SK-N-SH (cell line): Measurements from ENCODE around the gene ABCB4. TPM values are rescaled to one million over a fixed set of nuclear protein-coding genes. Genes with fewer than 3 reads are reported as not detected.

Source experiments
- CTCF ChIA-PET: fragments of 300-600, 350-600 bp; formaldehyde crosslinking; extraction: SDS; loops from one replicate; lab custom pipeline; 2021; lab: Yijun Ruan, JAX
- POLR2A ChIA-PET: fragments of 350-600 bp; sonication (Branson Sonifier 250); formaldehyde crosslinking; extraction: SDS; loops from one replicate; lab custom pipeline; 2020; ENCODE audit warnings: antibody characterized with exemption, inconsistent platforms; lab: Yijun Ruan, JAX
- DNase-seq: peaks from one replicate; pipeline ENCODE4 v3.0.0; 2012
- H2AFZ ChIP-seq: fragments of 200-600 bp; sonication (generic); 2 replicates; pipeline ENCODE4 v1.8.1; 2016; ENCODE audit warnings: antibody characterized with exemption, mild to moderate bottlenecking, low read depth
- H3F3A ChIP-seq: fragments of 200-600 bp; sonication (generic); replicated peaks from 2 replicates; pipeline ENCODE3; 2016; ENCODE audit warnings: antibody characterized with exemption, mild to moderate bottlenecking; ENCODE audit not compliant: insufficient read depth
- H3K27ac ChIP-seq, 2 experiments: fragments of 200-500 bp in 1 of 2; fragments of 200-600 bp in 1 of 2; sonication (Bioruptor generic) in 1 of 2; sonication (generic), shearing (Covaris generic) in 1 of 2; 2 replicates each; pipeline versions ENCODE4 v1.5.1 to v1.6.1; 2014 to 2016; ENCODE audit warnings: low read depth in 2 of 2, inconsistent platforms in 1 of 2, low read length in 1 of 2, mild to moderate bottlenecking in 1 of 2, mixed read lengths in 1 of 2
- H3K27me3 ChIP-seq: fragments of 200-600 bp; sonication (generic), shearing (Covaris generic); 2 replicates; pipeline ENCODE4 v1.6.1; 2016; ENCODE audit warnings: mixed run types; ENCODE audit not compliant: insufficient read depth
- H3K36me3 ChIP-seq, 2 experiments: fragments of 200-500 bp in 1 of 2; fragments of 200-600 bp in 1 of 2; sonication (Bioruptor generic) in 1 of 2; sonication (generic) in 1 of 2; replicated peaks in 1 of 2; 2 replicates each; pipeline versions ENCODE3 to v1.5.1; 2014 to 2016; ENCODE audit warnings: low read length in 1 of 2, mild to moderate bottlenecking in 1 of 2; ENCODE audit not compliant: insufficient read depth in 2 of 2, control insufficient read depth in 1 of 2
- H3K4me1 ChIP-seq, 2 experiments: fragments of 200-500 bp in 1 of 2; fragments of 200-600 bp in 1 of 2; sonication (Bioruptor generic) in 1 of 2; sonication (generic), shearing (Covaris generic) in 1 of 2; 2 replicates each; pipeline versions ENCODE4 v1.5.1 to v1.6.1; 2014 to 2016; ENCODE audit warnings: low read depth in 1 of 2, low read length in 1 of 2, mixed run types in 1 of 2; ENCODE audit not compliant: insufficient read depth in 2 of 2, control insufficient read depth in 1 of 2
- H3K4me2 ChIP-seq: fragments of 200-600 bp; sonication (generic), shearing (Covaris generic); 2 replicates; pipeline ENCODE4 v1.6.1; 2017; ENCODE audit warnings: mixed run types
- H3K4me3 ChIP-seq, 2 experiments: fragments of 200-500 bp in 1 of 2; fragments of 200-600 bp in 1 of 2; sonication (Bioruptor generic) in 1 of 2; sonication (generic), shearing (Covaris generic) in 1 of 2; 2 replicates each; pipeline versions ENCODE4 v1.5.1 to v1.8.1; 2014 to 2016; ENCODE audit warnings: low read depth in 2 of 2, inconsistent platforms in 1 of 2, low read length in 1 of 2, mild to moderate bottlenecking in 1 of 2, mixed read lengths in 1 of 2, moderate library complexity in 1 of 2
- H3K79me2 ChIP-seq: fragments of 200-600 bp; sonication (generic); 2 replicates; pipeline ENCODE4 v1.8.1; 2017; ENCODE audit warnings: mild to moderate bottlenecking; ENCODE audit not compliant: insufficient read depth
- H3K9ac ChIP-seq: fragments of 200-600 bp; sonication (generic); 2 replicates; pipeline ENCODE4 v1.6.1; 2017; ENCODE audit warnings: mixed run types
- H3K9me2 ChIP-seq: fragments of 200-600 bp; sonication (generic); 2 replicates; pipeline ENCODE4 v1.6.1; 2017; ENCODE audit warnings: mixed run types
- H3K9me3 ChIP-seq: fragments of 200-600 bp; sonication (generic); 2 replicates; pipeline ENCODE4 v1.6.1; 2017; ENCODE audit warnings: mixed run types, mild to moderate bottlenecking, moderate library complexity
- H4K20me1 ChIP-seq: fragments of 200-600 bp; sonication (generic); 2 replicates; pipeline ENCODE4 v1.6.1; 2017; ENCODE audit warnings: mild to moderate bottlenecking, mixed run types; ENCODE audit not compliant: insufficient read depth
- CHD2 ChIP-seq: fragments of 150-350 bp; IDR thresholded peaks from 2 replicates; pipeline ENCODE4 v1.6.1; 2018; ENCODE audit warnings: low read length; ENCODE audit not compliant: partially characterized antibody
- CTCF ChIP-seq: fragments of 200-600 bp; sonication (generic); IDR thresholded peaks from 2 replicates; pipeline ENCODE4 v1.6.1; 2017; ENCODE audit warnings: antibody characterized with exemption, mild to moderate bottlenecking, moderate library complexity
- EP300 ChIP-seq, 2 experiments: IDR thresholded peaks; 2 replicates each; pipeline versions ENCODE4 v1.4.0 to v1.6.1; 2012; ENCODE audit warnings: borderline replicate concordance in 1 of 2, low read depth in 1 of 2, low read length in 1 of 2
- EZH2phosphoT487 ChIP-seq: fragments of 200-600 bp; sonication (generic); IDR thresholded peaks from 2 replicates; pipeline ENCODE4 v1.6.1; 2017; ENCODE audit warnings: low read depth, mixed run types, mild to moderate bottlenecking, antibody characterized with exemption, moderate library complexity, borderline replicate concordance
- GABPA ChIP-seq: IDR thresholded peaks from 2 replicates; pipeline ENCODE4 v1.4.0; 2012; ENCODE audit warnings: low read depth, mild to moderate bottlenecking
- GATA2 ChIP-seq: sonication (generic); formaldehyde crosslinking; IDR thresholded peaks from 2 replicates; pipeline ENCODE4 v1.5.0; 2020; ENCODE audit warnings: mild to moderate bottlenecking, missing genetic modification reagents
- IRF3 ChIP-seq: fragments of 150-350 bp; IDR thresholded peaks from 2 replicates; pipeline ENCODE4 v1.6.1; 2016; ENCODE audit warnings: mild to moderate bottlenecking, low read depth, low read length
- MAX ChIP-seq: IDR thresholded peaks from 2 replicates; pipeline ENCODE4 v1.4.0; 2012; ENCODE audit warnings: low read depth
- NRF1 ChIP-seq: IDR thresholded peaks from 2 replicates; pipeline ENCODE4 v1.6.1; 2012; ENCODE audit warnings: low read depth, mild to moderate bottlenecking, low read length
- PBX3 ChIP-seq: IDR thresholded peaks from 2 replicates; pipeline ENCODE4; 2012
- REST ChIP-seq: IDR thresholded peaks from 2 replicates; pipeline ENCODE4 v1.6.1; 2012; ENCODE audit warnings: mild to moderate bottlenecking, low read depth, low read length, moderate library complexity
- RFX5 ChIP-seq: IDR thresholded peaks from 2 replicates; pipeline ENCODE4 v1.6.1; 2012; ENCODE audit warnings: mild to moderate bottlenecking, improper control_type of control experiment, low read length
- RXRA ChIP-seq: IDR thresholded peaks from 2 replicates; pipeline ENCODE4 v1.4.0; 2012; ENCODE audit warnings: low read depth, mild to moderate bottlenecking, borderline replicate concordance
- SIN3A ChIP-seq: IDR thresholded peaks from 2 replicates; pipeline ENCODE4 v1.6.1; 2012; ENCODE audit warnings: low read depth, mild to moderate bottlenecking, low read length, moderate library complexity, borderline replicate concordance
- SMC3 ChIP-seq: IDR thresholded peaks from 2 replicates; pipeline ENCODE4 v1.6.1; 2012; ENCODE audit warnings: low read depth, low read length, improper control_type of control experiment
- TEAD4 ChIP-seq: IDR thresholded peaks from 2 replicates; pipeline ENCODE4 v1.4.0; 2012; ENCODE audit warnings: mild to moderate bottlenecking, borderline replicate concordance; ENCODE audit not compliant: insufficient read depth
- USF1 ChIP-seq: IDR thresholded peaks from 2 replicates; pipeline ENCODE4 v1.4.0; 2012; ENCODE audit warnings: low read depth, borderline replicate concordance
- USF2 ChIP-seq: fragments of 150-350 bp; IDR thresholded peaks from 2 replicates; pipeline ENCODE4 v1.6.1; 2017; ENCODE audit warnings: antibody characterized with exemption, low read length, low read depth, borderline replicate concordance
- YY1 ChIP-seq: IDR thresholded peaks from 2 replicates; pipeline ENCODE4 v1.4.0; 2012; ENCODE audit warnings: low read depth, mild to moderate bottlenecking
- WGBS: methylation state at CpG from one replicate; pipeline ENCODE4 v1.1.6; 2017; ENCODE audit warnings: low lambda C conversion rate; 5-methylcytosine and 5-hydroxymethylcytosine counted together
- polyA plus RNA-seq, 3 experiments: library from polyadenylated mRNA; depleted of rRNA; stranded (reverse); fragments of >200 nt; gene quantifications; 2 replicates each; pipeline ENCODE4 v1.2.3, GENCODE V29; 2012

ABCB4 gene
- polyA plus RNA-seq, 1 of the 3 experiments (the other 2 are of a cell fraction) = 0.18 TPM

- no peak for TF ChIP-seq PBX3
- TF ChIP-seq, all 33 proteins: peak for 0
Measured at GRCh38 chr7:87426160-87426559, 49.3 kb downstream of the ABCB4 start (continued).

GRCh38 chr7:87424075-87424474, 51.4 kb downstream of the ABCB4 start:
- Histone ChIP-seq H4K20me1 (no peaks in the 10 kb centered on the region), H3K9ac (no peak overlapping the region), H2AFZ (no peak overlapping the region), H3K79me2 (no peaks in the 10 kb centered on the region), H3K9me3 (no peaks in the 10 kb centered on the region), H3K27ac (no peak overlapping the region), H3K4me2 (no peak overlapping the region), H3K27me3 (no peaks in the 10 kb centered on the region), H3K36me3 (no peaks in the 10 kb centered on the region), H3K4me3 (no peak overlapping the region), H3K4me1 (no peaks in the 10 kb centered on the region), H3F3A (no peaks in the 10 kb centered on the region), H3K9me2 (no peaks in the 10 kb centered on the region)
- 52% methylated on average over 5 of the region's 5 CpGs for WGBS
- ChIA-PET POLR2A (no interaction called here), CTCF (interaction anchor here (0.9 to 2.2 kb wide), 4 partner anchors 31 to 112 kb away, joined by 3 to 13 read pairs (median 4); no protein-coding TSS in a partner anchor)
- TF ChIP-seq NRF1 (no peak), USF1 (no peak), TEAD4 (no peak), EP300 (IDR thresholded peaks at IDR 0.05; ENCODE audit: borderline replicate concordance in 1 of 2, low read depth in 1 of 2, low read length in 1 of 2) (no peak), PBX3 (no peak), YY1 (no peak), MAX (no peak), EZH2phosphoT487 (no peak), REST (no peak), RXRA (no peak), SMC3 (no peak), USF2 (no peak), SIN3A (no peak), GABPA (no peak), RFX5 (no peak), IRF3 (no peak), GATA2 (no peak), CTCF (no peak), CHD2 (no peak)
- DNase-seq = no peak
